ENCODE measurements around the gene SLC25A51. TPM values are rescaled to one million over a fixed set of nuclear protein-coding genes. Genes with fewer than 3 reads are reported as not detected.

SLC25A51 gene
- polyA plus RNA-seq (ENCODE audit: insufficient read length in 10 of 10) = 10 to 100 TPM; 10.0 to 14.7 (median 12.9) TPM
- long read RNA-seq, donor 1, partial matches to known transcripts = 0 of 3 reads
- long read RNA-seq, donor 1, other reads (novel, unspliced or antisense) = 0 of 3 reads
- long read RNA-seq, donor 2, partial matches to known transcripts = 0 of 1 reads
- long read RNA-seq, donor 2, other reads (novel, unspliced or antisense) = 0 of 1 reads
- long read RNA-seq, donor 3 = 0 reads
- long read RNA-seq, donor 4 = 0 reads
- long read RNA-seq, donor 5, partial matches to known transcripts = 0 of 2 reads
- long read RNA-seq, donor 5, other reads (novel, unspliced or antisense) = 0 of 2 reads
- long read RNA-seq, donor 6, partial matches to known transcripts = 0 of 2 reads
- long read RNA-seq, donor 6, other reads (novel, unspliced or antisense) = 0 of 2 reads
- long read RNA-seq, donor 7 = 0 reads
- long read RNA-seq, donor 8, partial matches to known transcripts = 0 of 1 reads
- long read RNA-seq, donor 8, other reads (novel, unspliced or antisense) = 0 of 1 reads
- long read RNA-seq, donor 9, partial matches to known transcripts = 0 of 1 reads
- long read RNA-seq, donor 9, other reads (novel, unspliced or antisense) = 0 of 1 reads

- peak; percentile 94 to 99 (median 96) for DNase-seq
Measured at GRCh38 chr9:37903647-37904444, at the start of gene SLC25A51. Gene SLC25A51, minus strand, starts transcription at chr9:37904127. Its CDS starts 15,577 bp downstream, at chr9:37888550.

GRCh38 chr9:37953206-37953774 lies 49.4 kb upstream of the SLC25A51 start:
- DNase-seq = no peak

GRCh38 chr9:37952731-37953130 lies 48.8 kb upstream of the SLC25A51 start:
- DNase-seq = no peak

GRCh38 chr9:37951671-37952449 lies 47.9 kb upstream of the SLC25A51 start:
- DNase-seq = no peak

- DNase-seq = no peak
Measured at GRCh38 chr9:37950561-37950960, 46.6 kb upstream of the SLC25A51 start.

GRCh38 chr9:37949576-37949975 lies 45.6 kb upstream of the SLC25A51 start:
- DNase-seq = no peak

- no peak for DNase-seq
Measured at GRCh38 chr9:37948417-37948980, 44.6 kb upstream of the SLC25A51 start.

- DNase-seq = no peak
Measured at GRCh38 chr9:37947977-37948376, 44.0 kb upstream of the SLC25A51 start.

GRCh38 chr9:37947471-37947870 lies 43.5 kb upstream of the SLC25A51 start:
- no peak for DNase-seq

- DNase-seq = no peak
Measured at GRCh38 chr9:37946971-37947370, 43.0 kb upstream of the SLC25A51 start.

GRCh38 chr9:37946041-37946440 lies 42.1 kb upstream of the SLC25A51 start:
- no peak for DNase-seq

- DNase-seq = no peak
Measured at GRCh38 chr9:37944671-37945481, 40.9 kb upstream of the SLC25A51 start.

GRCh38 chr9:37944266-37944650 lies 40.3 kb upstream of the SLC25A51 start:
- no peak for DNase-seq

GRCh38 chr9:37943345-37944265 lies 39.7 kb upstream of the SLC25A51 start:
- peak; percentile 62 to 85 (median 77) for DNase-seq

GRCh38 chr9:37942621-37943344 lies 38.9 kb upstream of the SLC25A51 start:
- DNase-seq = no peak

- no peak for DNase-seq
Measured at GRCh38 chr9:37941253-37941652, 37.3 kb upstream of the SLC25A51 start.

- no peak for DNase-seq
Measured at GRCh38 chr9:37939575-37940095, 35.7 kb upstream of the SLC25A51 start.
